Endothelial cell of umbilical vein (primary cell): Measurements from ENCODE around the gene LAMB3. TPM values are rescaled to one million over a fixed set of nuclear protein-coding genes. Genes with fewer than 3 reads are reported as not detected.

Source experiments
- BruUV-seq: library from RNA; stranded (reverse); fragments of 400-500 nt; replicated peaks from 2 replicates; lab custom pipeline; 2021; lab: Mats Ljungman, UMichigan
- CTCF ChIA-PET: fragments of 300-600, 350-600 bp; sonication (Branson Sonifier 250); formaldehyde crosslinking; loops from one replicate; lab custom pipeline; 2021; ENCODE audit warnings: antibody characterized with exemption, inconsistent platforms; lab: Charles Lee
- POLR2A ChIA-PET: fragments of 300-600, 350-600 bp; sonication (Branson Sonifier 250); formaldehyde crosslinking; loops from one replicate; lab custom pipeline; 2021; ENCODE audit warnings: antibody characterized with exemption, inconsistent platforms; lab: Charles Lee
- DNase-seq: peaks from one replicate; pipeline ENCODE4 v3.0.0-alpha.2; 2011; ENCODE audit warnings: low read depth, low spot score
- FAIRE-seq: peaks from 2 replicates; lab custom pipeline; 2011; peaks lifted over from hg19 to GRCh38; lab: Jason Lieb, UNC
- H2AFZ ChIP-seq: 2 replicates; pipeline ENCODE4 v1.6.0; 2012; ENCODE audit warnings: low read depth, low read length, control low read depth, inconsistent platforms
- H3K27ac ChIP-seq: 2 replicates; pipeline ENCODE4 v1.5.1; 2011; ENCODE audit warnings: low read depth, mild to moderate bottlenecking, control low read depth, low read length, moderate library complexity; ENCODE audit not compliant: insufficient read depth
- H3K27me3 ChIP-seq, 2 experiments: 2 replicates each; pipeline versions ENCODE4 v1.6.0 to v1.6.1; 2011; ENCODE audit warnings: low read length in 2 of 2, mixed read lengths in 1 of 2; ENCODE audit not compliant: control insufficient read depth in 2 of 2, insufficient read depth in 2 of 2
- H3K36me3 ChIP-seq, 2 experiments: 2 replicates in 1 of 2; 3 replicates in 1 of 2; pipeline ENCODE4 v1.5.1; 2011; ENCODE audit warnings: low read length in 2 of 2, mild to moderate bottlenecking in 1 of 2, moderate library complexity in 1 of 2; ENCODE audit not compliant: control insufficient read depth in 2 of 2, insufficient read depth in 2 of 2; ENCODE audit errors: extremely low read depth in 1 of 2
- H3K4me1 ChIP-seq: 3 replicates; pipeline ENCODE4 v1.5.1; 2011; ENCODE audit warnings: mild to moderate bottlenecking, low read length; ENCODE audit not compliant: control insufficient read depth, insufficient read depth; ENCODE audit errors: extremely low read depth
- H3K4me2 ChIP-seq: 2 replicates; pipeline ENCODE4 v1.6.1; 2011; ENCODE audit warnings: low read length, control low read depth, mixed read lengths; ENCODE audit not compliant: insufficient read depth
- H3K4me3 ChIP-seq, 3 experiments: fragments of 200-600 bp in 1 of 3; sonication (generic), shearing (Covaris generic) in 1 of 3; replicated peaks in 1 of 3; 2 replicates each; pipeline ENCODE4 v1.5.1; 2011 to 2016; ENCODE audit warnings: control low read depth in 3 of 3, low read length in 3 of 3, mild to moderate bottlenecking in 2 of 3, inconsistent platforms in 1 of 3, low read depth in 1 of 3, moderate library complexity in 1 of 3; ENCODE audit not compliant: insufficient read depth in 1 of 3
- H3K79me2 ChIP-seq: 2 replicates; pipeline ENCODE4 v1.6.0; 2012; ENCODE audit warnings: low read length, inconsistent platforms; ENCODE audit not compliant: control insufficient read depth, insufficient read depth
- H3K9ac ChIP-seq: replicated peaks from 2 replicates; pipeline ENCODE3; 2011; ENCODE audit warnings: low read length, control low read depth; ENCODE audit not compliant: insufficient read depth; ENCODE audit errors: extremely low read depth
- H3K9me1 ChIP-seq: replicated peaks from 3 replicates; pipeline ENCODE4 v1.6.0; 2011; ENCODE audit warnings: mild to moderate bottlenecking, low read length; ENCODE audit not compliant: control insufficient read depth, insufficient read depth; ENCODE audit errors: extremely low read depth
- H3K9me3 ChIP-seq: replicated peaks from 2 replicates; pipeline ENCODE4 v1.5.1; 2012; ENCODE audit warnings: low read length, inconsistent platforms; ENCODE audit not compliant: control insufficient read depth, insufficient read depth
- H4K20me1 ChIP-seq: replicated peaks from 2 replicates; pipeline ENCODE3; 2011; ENCODE audit warnings: mild to moderate bottlenecking, low read length; ENCODE audit not compliant: control insufficient read depth, insufficient read depth; ENCODE audit errors: extremely low read depth
- EZH2 ChIP-seq: IDR thresholded peaks from 2 replicates; pipeline ENCODE4 v1.6.1; 2012; ENCODE audit warnings: borderline replicate concordance, low read depth, mild to moderate bottlenecking, moderate library complexity, low read length, inconsistent platforms; ENCODE audit not compliant: severe bottlenecking
- FOS ChIP-seq: IDR thresholded peaks from 2 replicates; pipeline ENCODE4 v1.6.1; 2011; ENCODE audit warnings: mild to moderate bottlenecking, low read length, moderate library complexity, borderline replicate concordance; ENCODE audit not compliant: insufficient read depth
- GATA2 ChIP-seq: IDR thresholded peaks from 2 replicates; pipeline ENCODE4 v1.7.0; 2011; ENCODE audit warnings: low read depth, mild to moderate bottlenecking, moderate library complexity, mixed read lengths, low read length; ENCODE audit not compliant: insufficient read length, insufficient read depth
- JUN ChIP-seq: IDR thresholded peaks from 2 replicates; pipeline ENCODE4 v1.6.1; 2011; ENCODE audit warnings: borderline replicate concordance, low read depth; ENCODE audit not compliant: insufficient read length, insufficient read depth
- MYC ChIP-seq: IDR thresholded peaks from one replicate; pipeline ENCODE4 v1.6.1; 2011; ENCODE audit warnings: mild to moderate bottlenecking, low read depth, low read length
- POLR2A ChIP-seq: IDR thresholded peaks from 2 replicates; pipeline ENCODE4 v1.6.1; 2012; ENCODE audit warnings: low read depth, mild to moderate bottlenecking, control low read depth, low read length
- POLR2AphosphoS5 ChIP-seq: IDR thresholded peaks from 2 replicates; pipeline ENCODE4 v1.6.1; 2012; ENCODE audit warnings: low read depth, mild to moderate bottlenecking, control low read depth, low read length, moderate library complexity; ENCODE audit not compliant: insufficient read depth
- dilution Hi-C: fragments of 300-500 bp; cut with MboI; formaldehyde crosslinking; loops from one replicate; pipeline ENCODE4 v1.15.0; 2019; ENCODE audit warnings: low sequenced_read_pairs; ENCODE audit not compliant: extremely low pct_ligation_motif_present
- intact Hi-C: fragments of 100-400 bp; cut with micrococcal nuclease; formaldehyde crosslinking; loops from one replicate; pipeline ENCODE4 v1.10.0; 2022
- polyA plus RNA-seq, 4 experiments: library from polyadenylated mRNA; depleted of rRNA in 3 of 4; stranded (reverse) in 3 of 4; unstranded in 1 of 4; fragments of >200 nt; gene quantifications; 2 replicates each; pipeline versions ENCODE4 v1.2.1 to v1.2.3, GENCODE V29; 2011 to 2012; ENCODE audit warnings: missing spikeins in 1 of 4
- total RNA-seq: library from RNA; stranded (reverse); gene quantifications from 2 replicates; pipeline ENCODE4 v1.2.3, GENCODE V29; 2021
- TF ChIP-seq, protein P1 (sequence below): IDR thresholded peaks from 2 replicates; pipeline ENCODE4 v1.6.1; 2011; ENCODE audit not compliant: insufficient read depth, insufficient read length
- TF ChIP-seq, protein P2 (sequence below), 2 donors: IDR thresholded peaks; 1 replicate in 1 of 2; 2 replicates in 1 of 2; pipeline ENCODE4 v1.5.1; 2011; ENCODE audit warnings: low read length in 2 of 2, mild to moderate bottlenecking in 2 of 2, moderate library complexity in 2 of 2, control low read depth in 1 of 2, inconsistent platforms in 1 of 2, low read depth in 1 of 2; ENCODE audit not compliant: insufficient read depth in 1 of 2; ENCODE audit errors: extremely low read depth in 1 of 2

LAMB3 gene
- total and polyA plus RNA-seq, 2 donors (not counting 3 experiments of a cell fraction or from before 2014, with no cell fraction given): 2.6 to 3.1 TPM

DNA sequence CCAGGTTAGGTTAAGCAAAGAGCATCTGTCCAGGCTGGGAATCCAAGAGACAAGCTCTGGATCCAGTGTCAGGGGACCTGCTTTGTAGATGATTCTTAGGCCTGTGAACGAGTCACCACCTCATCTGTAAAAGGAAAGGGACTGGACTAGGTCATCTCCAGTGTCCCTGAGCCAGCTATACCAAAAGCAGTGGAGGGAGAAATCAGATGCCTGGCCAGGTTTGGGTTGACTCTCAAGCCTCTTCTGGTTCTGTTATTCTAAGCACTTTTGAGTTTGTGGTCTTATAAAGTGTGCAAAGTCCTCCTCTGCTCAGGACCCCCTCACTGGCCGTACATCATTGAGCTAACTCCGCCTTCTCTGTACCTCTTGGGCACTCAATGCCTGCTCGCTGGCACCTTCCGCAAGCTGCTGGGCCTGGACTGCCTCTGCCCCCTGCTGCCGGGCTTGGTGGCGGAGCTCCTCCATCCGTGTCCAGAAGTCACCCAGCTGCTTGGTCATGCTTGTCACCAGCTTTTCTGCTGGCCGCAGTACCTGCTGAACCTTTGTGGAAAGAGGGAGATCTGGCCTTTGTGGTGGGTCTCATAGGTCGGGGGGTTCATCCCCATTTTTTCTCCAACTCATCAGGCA is 35.1 kb downstream of the LAMB3 start:
- CTCF ChIA-PET: interaction anchor here (1.0 to 1.1 kb wide), 2 partner anchors 10 to 48 kb away, joined by 5 to 6 read pairs; no protein-coding TSS in a partner anchor
- FAIRE-seq: no peak
- BruUV-seq: no TSS peak

More for the DNA sequence above, 35.1 kb downstream of the LAMB3 start:
- no peak for TF ChIP-seq JUN
- TF ChIP-seq GATA2: no peak
- TF ChIP-seq, protein P1, sequence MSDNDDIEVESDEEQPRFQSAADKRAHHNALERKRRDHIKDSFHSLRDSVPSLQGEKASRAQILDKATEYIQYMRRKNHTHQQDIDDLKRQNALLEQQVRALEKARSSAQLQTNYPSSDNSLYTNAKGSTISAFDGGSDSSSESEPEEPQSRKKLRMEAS: no peak
- TF ChIP-seq, protein P2, sequence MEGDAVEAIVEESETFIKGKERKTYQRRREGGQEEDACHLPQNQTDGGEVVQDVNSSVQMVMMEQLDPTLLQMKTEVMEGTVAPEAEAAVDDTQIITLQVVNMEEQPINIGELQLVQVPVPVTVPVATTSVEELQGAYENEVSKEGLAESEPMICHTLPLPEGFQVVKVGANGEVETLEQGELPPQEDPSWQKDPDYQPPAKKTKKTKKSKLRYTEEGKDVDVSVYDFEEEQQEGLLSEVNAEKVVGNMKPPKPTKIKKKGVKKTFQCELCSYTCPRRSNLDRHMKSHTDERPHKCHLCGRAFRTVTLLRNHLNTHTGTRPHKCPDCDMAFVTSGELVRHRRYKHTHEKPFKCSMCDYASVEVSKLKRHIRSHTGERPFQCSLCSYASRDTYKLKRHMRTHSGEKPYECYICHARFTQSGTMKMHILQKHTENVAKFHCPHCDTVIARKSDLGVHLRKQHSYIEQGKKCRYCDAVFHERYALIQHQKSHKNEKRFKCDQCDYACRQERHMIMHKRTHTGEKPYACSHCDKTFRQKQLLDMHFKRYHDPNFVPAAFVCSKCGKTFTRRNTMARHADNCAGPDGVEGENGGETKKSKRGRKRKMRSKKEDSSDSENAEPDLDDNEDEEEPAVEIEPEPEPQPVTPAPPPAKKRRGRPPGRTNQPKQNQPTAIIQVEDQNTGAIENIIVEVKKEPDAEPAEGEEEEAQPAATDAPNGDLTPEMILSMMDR (IDR thresholded peaks at IDR 0.05; ENCODE audit: extremely low read depth in 1 of 2, insufficient read depth in 1 of 2, low read depth in 1 of 2, low read length in 2 of 2): no peak
- no peak for TF ChIP-seq FOS
- no peak for TF ChIP-seq POLR2AphosphoS5
- no peak for TF ChIP-seq POLR2A
- TF ChIP-seq MYC: no peak
- no peak for TF ChIP-seq EZH2
- H2AFZ ChIP-seq: no peak overlapping the region
- no peak overlapping the region for H3K27ac ChIP-seq
- intact Hi-C loops: no loop called here
- no peak overlapping the region for H3K4me3 ChIP-seq
- H3K27me3 ChIP-seq: no peaks in the 10 kb centered on the region
- no peaks in the 10 kb centered on the region for H3K9me1 ChIP-seq
- POLR2A ChIA-PET: no interaction called here
- no peak for DNase-seq
- no peaks in the 10 kb centered on the region for H3K79me2 ChIP-seq
- H3K9me3 ChIP-seq: no peaks in the 10 kb centered on the region
- H3K9ac ChIP-seq: no peak overlapping the region
- H3K36me3 ChIP-seq: no peaks in the 10 kb centered on the region
- H3K4me1 ChIP-seq: no peaks in the 10 kb centered on the region
- dilution Hi-C loops: no loop called here
- H3K4me2 ChIP-seq: no peak overlapping the region
- H4K20me1 ChIP-seq: no peaks in the 10 kb centered on the region
